ENCODE results near the gene MIEF2.

DNA sequence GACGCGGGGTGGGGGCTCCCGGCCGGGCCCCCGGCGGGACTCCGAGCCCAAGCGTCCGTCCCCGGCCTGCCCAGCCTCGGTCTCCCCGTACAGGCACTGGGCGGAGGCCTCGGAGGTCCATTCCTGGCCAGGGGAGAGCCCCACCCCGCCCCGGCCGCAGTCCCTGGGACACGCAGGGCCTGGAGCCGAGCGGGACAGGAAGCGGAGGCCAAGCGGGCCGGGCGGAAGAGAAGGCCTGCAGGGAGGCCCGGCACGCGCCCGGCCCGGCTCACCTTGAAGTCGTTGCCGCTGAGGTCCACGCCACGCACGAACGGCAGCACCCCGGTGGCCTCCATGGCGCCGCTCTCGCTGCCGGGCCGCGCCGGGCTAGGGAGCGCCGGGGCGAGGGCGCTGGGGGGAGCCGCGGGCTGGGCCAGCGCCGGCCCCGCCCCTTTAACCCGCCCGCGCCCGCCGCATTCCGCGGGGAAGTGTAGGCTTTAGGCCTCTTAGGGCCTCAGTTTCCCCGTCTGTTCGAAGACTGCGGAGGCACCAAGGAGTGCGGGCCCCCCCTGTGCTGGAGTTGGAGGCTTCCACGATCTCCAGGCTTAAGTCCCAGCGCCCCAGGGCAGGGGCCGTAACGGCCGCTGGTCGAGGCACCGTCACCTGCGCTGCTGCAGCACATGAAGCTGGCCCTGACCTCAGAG lies 2.0 kb upstream of the MIEF2 start, which contains the start of gene FLII:
- TF ChIP-seq, protein P1, sequence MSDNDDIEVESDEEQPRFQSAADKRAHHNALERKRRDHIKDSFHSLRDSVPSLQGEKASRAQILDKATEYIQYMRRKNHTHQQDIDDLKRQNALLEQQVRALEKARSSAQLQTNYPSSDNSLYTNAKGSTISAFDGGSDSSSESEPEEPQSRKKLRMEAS (IDR thresholded peaks at IDR 0.05), result peak; percentile 63
- TF ChIP-seq, protein P2, sequence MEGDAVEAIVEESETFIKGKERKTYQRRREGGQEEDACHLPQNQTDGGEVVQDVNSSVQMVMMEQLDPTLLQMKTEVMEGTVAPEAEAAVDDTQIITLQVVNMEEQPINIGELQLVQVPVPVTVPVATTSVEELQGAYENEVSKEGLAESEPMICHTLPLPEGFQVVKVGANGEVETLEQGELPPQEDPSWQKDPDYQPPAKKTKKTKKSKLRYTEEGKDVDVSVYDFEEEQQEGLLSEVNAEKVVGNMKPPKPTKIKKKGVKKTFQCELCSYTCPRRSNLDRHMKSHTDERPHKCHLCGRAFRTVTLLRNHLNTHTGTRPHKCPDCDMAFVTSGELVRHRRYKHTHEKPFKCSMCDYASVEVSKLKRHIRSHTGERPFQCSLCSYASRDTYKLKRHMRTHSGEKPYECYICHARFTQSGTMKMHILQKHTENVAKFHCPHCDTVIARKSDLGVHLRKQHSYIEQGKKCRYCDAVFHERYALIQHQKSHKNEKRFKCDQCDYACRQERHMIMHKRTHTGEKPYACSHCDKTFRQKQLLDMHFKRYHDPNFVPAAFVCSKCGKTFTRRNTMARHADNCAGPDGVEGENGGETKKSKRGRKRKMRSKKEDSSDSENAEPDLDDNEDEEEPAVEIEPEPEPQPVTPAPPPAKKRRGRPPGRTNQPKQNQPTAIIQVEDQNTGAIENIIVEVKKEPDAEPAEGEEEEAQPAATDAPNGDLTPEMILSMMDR (IDR thresholded peaks at IDR 0.05), result no peak
- TF ChIP-seq CHD2 (IDR thresholded peaks at IDR 0.05; ENCODE audit: low read length, partially characterized antibody) (no peak), RAD21 (conservative IDR thresholded peaks at IDR 0.05 in 1 of 2, IDR thresholded peaks at IDR 0.05 in 1 of 2) (no peak), ESRRA (IDR thresholded peaks at IDR 0.05; ENCODE audit: borderline replicate concordance, low read length) (no peak), MYC (IDR thresholded peaks at IDR 0.05; ENCODE audit: borderline replicate concordance, low read length) (no peak; the same call in 1 of the 2 replicates), NR3C1 (IDR thresholded peaks at IDR 0.05) (no peak), RFX5 (IDR thresholded peaks at IDR 0.05) (no peak)
- TF ChIP-seq, protein P3, sequence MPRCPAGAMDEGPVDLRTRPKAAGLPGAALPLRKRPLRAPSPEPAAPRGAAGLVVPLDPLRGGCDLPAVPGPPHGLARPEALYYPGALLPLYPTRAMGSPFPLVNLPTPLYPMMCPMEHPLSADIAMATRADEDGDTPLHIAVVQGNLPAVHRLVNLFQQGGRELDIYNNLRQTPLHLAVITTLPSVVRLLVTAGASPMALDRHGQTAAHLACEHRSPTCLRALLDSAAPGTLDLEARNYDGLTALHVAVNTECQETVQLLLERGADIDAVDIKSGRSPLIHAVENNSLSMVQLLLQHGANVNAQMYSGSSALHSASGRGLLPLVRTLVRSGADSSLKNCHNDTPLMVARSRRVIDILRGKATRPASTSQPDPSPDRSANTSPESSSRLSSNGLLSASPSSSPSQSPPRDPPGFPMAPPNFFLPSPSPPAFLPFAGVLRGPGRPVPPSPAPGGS (IDR thresholded peaks at IDR 0.05), result peak; percentile 50; the same call in 2 of the 3 replicates
- TF ChIP-seq, protein P4, sequence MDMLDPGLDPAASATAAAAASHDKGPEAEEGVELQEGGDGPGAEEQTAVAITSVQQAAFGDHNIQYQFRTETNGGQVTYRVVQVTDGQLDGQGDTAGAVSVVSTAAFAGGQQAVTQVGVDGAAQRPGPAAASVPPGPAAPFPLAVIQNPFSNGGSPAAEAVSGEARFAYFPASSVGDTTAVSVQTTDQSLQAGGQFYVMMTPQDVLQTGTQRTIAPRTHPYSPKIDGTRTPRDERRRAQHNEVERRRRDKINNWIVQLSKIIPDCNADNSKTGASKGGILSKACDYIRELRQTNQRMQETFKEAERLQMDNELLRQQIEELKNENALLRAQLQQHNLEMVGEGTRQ (IDR thresholded peaks at IDR 0.05), result no peak

All from A549 (cell line).